Activated naive CD4-positive, alpha-beta T cell treated with anti-CD3 and anti-CD28 coated beads, Interleukin-2, amount 50 U/mL, for 72 hours (primary cell): ENCODE results near the gene KHDRBS2. TPM values are rescaled to one million over a fixed set of nuclear protein-coding genes. Genes with fewer than 3 reads are reported as not detected.

Experiments
- ATAC-seq, 2 donors: fragments of 150-1000 bp; cut with Tn5 transposase; 2 replicates each; pipeline ENCODE4 v1.10.0; 2021; ENCODE audit warnings: mild to moderate bottlenecking in 2 of 2, moderate library complexity in 2 of 2
- DNase-seq, 2 donors: peaks; one replicate each; pipeline ENCODE4 v3.0.0; 2021 to 2022; ENCODE audit warnings: low spot score in 2 of 2
- H3K27ac Mint-ChIP-seq, 2 donors: one replicate each; pipeline ENCODE4 v1.8.0; 2022; ENCODE audit warnings: mild to moderate bottlenecking in 2 of 2, mixed read lengths in 2 of 2
- H3K36me3 Mint-ChIP-seq, 2 donors: one replicate each; pipeline ENCODE4 v1.8.0; 2022; ENCODE audit warnings: mixed read lengths in 2 of 2
- H3K9me3 Mint-ChIP-seq, 2 donors: one replicate each; pipeline ENCODE4 v1.8.0; 2022; ENCODE audit warnings: mixed read lengths in 2 of 2
- total RNA-seq, 2 donors: library from RNA; stranded (reverse); gene quantifications; one replicate each; pipeline ENCODE4 v1.2.3, GENCODE V29; 2022

KHDRBS2 gene
- total RNA-seq, 2 donors from 2014 or later, result not detected

DNA sequence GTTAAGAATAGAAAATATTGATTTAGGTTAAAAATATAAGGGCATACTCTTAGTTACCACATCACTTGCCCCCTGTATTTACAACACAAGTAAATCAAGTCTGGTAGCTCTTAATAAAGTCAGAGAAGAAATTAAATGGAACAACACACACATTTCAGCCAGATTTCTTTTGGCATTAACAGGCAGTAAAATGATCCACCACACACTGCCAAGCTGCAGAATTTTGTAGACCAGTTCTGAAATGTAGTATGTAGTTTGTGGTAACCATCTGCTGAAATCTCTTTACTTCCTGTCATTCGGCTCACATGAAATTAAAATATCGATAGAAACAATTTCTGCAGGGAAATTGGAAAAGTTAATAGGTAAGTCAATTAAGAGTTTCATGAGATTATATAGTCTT is 326.8 kb downstream of the KHDRBS2 start:
- ATAC-seq (no peak), DNase-seq (no peak)
- no peak overlapping the region for H3K27ac Mint-ChIP-seq
- H3K9me3 Mint-ChIP-seq, result peaks cover 28 to 33% of the 10 kb centered on the region in 2 donors
- H3K36me3 Mint-ChIP-seq, result peaks cover 5 to 6% of the 10 kb centered on the region in 2 donors

DNA sequence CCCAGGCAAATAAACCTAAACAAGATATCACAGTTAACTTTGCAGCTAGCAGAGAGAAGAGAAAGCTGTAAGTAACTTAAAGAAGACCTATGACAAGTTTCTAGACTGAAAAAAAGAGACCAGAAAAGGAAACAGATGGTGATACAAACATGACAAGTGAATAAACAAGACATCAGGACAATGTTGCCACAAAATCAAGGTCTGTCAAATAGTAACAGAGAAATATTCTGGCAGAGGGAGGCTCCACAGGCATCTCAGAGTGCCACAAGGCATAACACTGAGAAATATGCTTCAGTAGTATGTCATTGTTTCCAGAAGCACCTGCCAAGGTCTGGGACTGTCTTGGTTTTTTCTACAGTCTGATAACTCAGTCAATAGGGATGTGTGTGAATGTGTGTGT is 332.2 kb downstream of the KHDRBS2 start:
- no peak for ATAC-seq
- H3K27ac Mint-ChIP-seq, result no peak overlapping the region
- no peak for DNase-seq
- peaks cover 4 to 6% of the 10 kb centered on the region in 2 donors for H3K36me3 Mint-ChIP-seq
- peaks cover 21 to 22% of the 10 kb centered on the region in 2 donors for H3K9me3 Mint-ChIP-seq

DNA sequence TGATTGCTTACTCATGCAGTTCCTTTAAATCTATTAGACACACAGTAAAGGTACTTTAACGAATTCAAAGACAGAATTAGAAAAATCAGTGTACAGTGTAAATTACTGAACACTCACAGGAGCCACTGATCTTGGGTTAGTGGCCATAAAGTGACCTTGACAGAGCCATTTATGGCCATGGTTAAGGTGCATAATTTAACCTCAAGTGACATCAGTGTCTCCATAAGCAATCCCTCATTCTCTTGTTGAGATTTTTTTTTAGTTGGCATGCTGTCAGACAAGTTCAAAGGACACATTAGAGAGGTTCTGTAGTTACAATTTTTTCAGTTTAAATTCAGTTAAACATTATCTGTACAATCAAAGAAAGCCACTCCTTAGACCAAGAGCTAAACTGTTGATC is 334.4 kb downstream of the KHDRBS2 start:
- no peaks in the 10 kb centered on the region for H3K36me3 Mint-ChIP-seq
- DNase-seq (no peak), ATAC-seq (no peak)
- H3K9me3 Mint-ChIP-seq, result peaks cover 4 to 11% of the 10 kb centered on the region in 2 donors
- H3K27ac Mint-ChIP-seq, result no peak overlapping the region

DNA sequence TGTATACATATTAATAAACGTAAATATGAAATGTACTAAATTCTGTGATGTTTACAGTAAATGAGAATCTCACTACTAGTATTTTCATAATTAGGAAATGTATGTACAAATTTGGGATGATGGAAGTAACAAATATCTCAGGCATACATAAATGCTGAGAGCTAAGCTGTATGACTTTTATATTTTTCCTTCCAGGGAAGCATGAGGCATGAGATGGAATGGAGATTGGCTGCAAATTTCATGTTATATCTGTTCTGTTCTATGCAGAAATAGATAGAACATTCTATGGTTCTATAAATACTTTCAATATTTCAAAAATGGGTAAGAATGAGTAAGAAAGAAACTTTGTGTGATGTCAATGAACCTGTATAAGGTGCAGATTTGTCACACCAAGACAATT is 335.2 kb downstream of the KHDRBS2 start:
- no peak for DNase-seq
- ATAC-seq, result no peak
- peaks cover 6 to 14% of the 10 kb centered on the region in 2 donors for H3K9me3 Mint-ChIP-seq
- no peak overlapping the region for H3K27ac Mint-ChIP-seq
- no peaks in the 10 kb centered on the region for H3K36me3 Mint-ChIP-seq

DNA sequence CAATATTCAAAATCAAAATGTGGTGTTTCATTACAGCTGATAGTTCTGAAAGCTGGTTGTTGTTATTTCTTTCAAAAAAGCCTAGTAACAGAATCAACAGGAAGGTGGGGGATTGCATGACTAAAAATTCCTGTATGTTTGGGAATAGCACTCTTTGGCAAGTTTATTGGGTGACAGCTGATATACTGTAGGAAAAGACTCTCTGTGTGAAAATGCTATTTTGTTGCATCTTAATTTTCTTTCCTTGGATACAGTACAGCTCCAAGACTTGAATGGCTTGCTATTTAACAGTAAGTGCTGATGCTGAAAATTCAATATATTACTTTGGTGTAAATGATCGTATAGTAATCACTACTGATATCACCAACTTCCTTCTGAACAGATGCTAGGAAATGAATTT is 336.1 kb downstream of the KHDRBS2 start:
- Mint-ChIP-seq H3K9me3 (peaks cover 6 to 14% of the 10 kb centered on the region in 2 donors), H3K27ac (no peak overlapping the region), H3K36me3 (no peaks in the 10 kb centered on the region)
- DNase-seq, result no peak
- ATAC-seq, result no peak

DNA sequence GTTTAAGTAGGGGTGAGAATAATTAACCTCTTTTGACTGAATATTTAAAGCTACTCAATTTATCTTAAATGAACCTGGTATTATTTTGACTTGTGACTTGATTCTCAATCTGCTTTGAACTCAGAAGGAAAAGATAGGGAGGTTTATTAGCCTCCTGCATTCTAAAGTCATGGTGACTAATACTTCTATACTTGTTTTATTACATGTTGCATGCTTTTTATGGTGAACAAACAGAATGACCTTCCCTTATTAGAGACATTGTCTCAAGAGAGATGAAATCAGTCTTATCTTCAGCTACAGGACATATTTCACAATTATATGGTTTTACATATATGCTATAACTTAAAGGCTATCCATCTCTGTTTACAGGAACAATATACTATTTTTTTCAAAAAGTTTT is 336.9 kb downstream of the KHDRBS2 start:
- ATAC-seq, result no peak
- Mint-ChIP-seq H3K9me3 (peaks cover 9 to 18% of the 10 kb centered on the region in 2 donors), H3K36me3 (no peaks in the 10 kb centered on the region)

DNA sequence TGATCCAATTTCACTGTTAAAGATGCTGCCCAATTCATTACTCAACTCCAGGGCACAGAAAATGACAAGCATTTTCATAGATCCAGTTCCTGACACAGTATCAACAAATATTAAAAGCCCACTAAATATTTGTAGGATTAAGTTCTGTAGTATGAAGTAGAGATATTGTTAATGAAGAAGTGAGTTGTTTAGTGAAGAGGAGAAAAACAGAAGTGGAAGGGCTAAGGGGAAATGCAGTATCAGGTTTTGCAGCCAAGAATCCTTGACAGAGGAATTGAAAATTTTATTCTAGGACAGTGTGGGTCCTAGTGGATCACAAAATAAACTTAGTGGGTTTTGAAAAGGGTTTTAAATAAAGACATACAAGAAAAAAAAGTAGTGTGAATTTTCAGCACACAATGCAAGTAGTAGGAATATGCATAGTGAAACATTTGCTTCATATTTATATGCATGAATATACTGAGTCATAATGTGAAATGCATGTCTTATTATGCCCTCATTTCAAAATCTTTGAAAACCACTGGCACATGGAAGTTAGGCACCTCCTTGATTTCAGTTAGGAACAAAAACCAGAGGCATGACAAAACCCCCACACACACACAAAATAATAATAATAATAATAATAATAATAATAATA is 338.6 kb downstream of the KHDRBS2 start:
- Mint-ChIP-seq H3K27ac (no peak overlapping the region), H3K36me3 (no peaks in the 10 kb centered on the region), H3K9me3 (peaks cover 21 to 30% of the 10 kb centered on the region in 2 donors)
- no peak for ATAC-seq
- no peak for DNase-seq

More for the DNA sequence above, 336.9 kb downstream of the KHDRBS2 start:
- H3K27ac Mint-ChIP-seq, result no peak overlapping the region
- no peak for DNase-seq

DNA sequence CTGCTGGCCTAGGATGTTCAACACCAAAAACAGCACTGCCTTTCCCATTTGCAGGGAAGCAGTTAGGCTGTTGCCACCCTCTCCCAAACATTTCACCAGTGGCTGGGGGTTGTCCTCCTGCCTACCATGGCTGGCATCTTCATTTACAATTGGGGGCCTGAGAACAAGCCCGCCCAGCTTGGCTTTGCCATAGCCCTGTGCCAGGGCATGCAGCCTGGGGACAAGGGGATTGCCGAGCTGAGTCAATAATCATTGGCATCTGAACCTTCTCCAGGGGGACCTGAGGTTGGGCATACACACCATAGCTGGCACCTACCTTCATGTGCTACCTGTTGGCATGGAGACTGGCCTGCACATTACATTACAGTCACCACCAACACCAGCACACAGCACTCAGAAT is 345.1 kb downstream of the KHDRBS2 start:
- H3K9me3 Mint-ChIP-seq, result peaks cover 23 to 26% of the 10 kb centered on the region in 2 donors
- no peak overlapping the region for H3K27ac Mint-ChIP-seq
- DNase-seq (no peak), ATAC-seq (no peak)
- H3K36me3 Mint-ChIP-seq, result no peaks in the 10 kb centered on the region

DNA sequence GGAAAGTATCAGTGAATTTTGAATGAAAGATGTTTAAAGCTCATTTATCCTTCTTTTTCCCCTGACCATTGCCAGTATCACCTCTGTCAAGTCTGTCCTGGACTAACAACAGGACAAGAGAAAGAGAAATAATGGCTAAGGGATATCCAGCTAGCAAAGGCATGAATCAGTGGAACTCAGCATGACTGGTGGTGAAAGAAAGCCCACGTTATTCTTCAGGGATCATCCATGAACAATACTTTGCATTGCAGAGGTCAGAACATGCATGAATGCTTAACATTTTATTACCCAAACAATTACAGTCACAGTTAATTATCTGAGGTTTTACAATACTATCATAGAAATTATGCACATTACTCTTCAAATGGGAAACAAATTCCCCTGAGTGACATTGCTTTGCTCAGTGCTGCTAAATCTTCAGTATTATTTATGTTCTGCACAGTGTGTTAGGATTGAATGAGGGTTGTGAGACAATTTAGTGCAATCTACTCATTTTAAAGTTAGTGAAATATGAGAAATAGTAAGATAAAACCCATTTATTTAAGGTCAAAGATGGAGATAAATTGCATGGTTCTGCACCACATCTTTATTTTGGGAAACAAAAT is 350.7 kb downstream of the KHDRBS2 start:
- ATAC-seq (no peak), DNase-seq (no peak)
- Mint-ChIP-seq H3K36me3 (no peaks in the 10 kb centered on the region), H3K27ac (no peak overlapping the region), H3K9me3 (peaks cover 3 to 13% of the 10 kb centered on the region in 2 donors)

DNA sequence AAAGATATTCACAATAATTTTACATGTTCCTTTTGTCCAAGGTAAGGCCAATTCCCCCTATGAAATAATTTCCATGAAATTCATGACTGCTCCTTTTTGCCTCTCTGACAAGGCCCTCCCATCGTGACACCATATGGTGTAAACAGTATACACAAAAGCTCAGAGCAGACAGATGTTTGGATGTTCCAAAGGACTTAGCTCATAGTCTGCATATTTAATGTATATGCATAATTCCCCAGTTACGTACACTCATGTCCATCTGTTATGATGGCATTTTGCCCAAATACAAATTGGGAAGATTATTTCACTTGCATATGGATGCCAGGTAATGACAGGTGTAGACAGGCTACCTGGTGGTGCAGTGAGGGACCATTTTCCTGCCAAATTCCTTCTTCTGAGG is 376.5 kb downstream of the KHDRBS2 start:
- Mint-ChIP-seq H3K36me3 (no peaks in the 10 kb centered on the region), H3K27ac (no peak overlapping the region), H3K9me3 (peaks cover 26 to 37% of the 10 kb centered on the region in 2 donors)
- DNase-seq (no peak), ATAC-seq (no peak)

DNA sequence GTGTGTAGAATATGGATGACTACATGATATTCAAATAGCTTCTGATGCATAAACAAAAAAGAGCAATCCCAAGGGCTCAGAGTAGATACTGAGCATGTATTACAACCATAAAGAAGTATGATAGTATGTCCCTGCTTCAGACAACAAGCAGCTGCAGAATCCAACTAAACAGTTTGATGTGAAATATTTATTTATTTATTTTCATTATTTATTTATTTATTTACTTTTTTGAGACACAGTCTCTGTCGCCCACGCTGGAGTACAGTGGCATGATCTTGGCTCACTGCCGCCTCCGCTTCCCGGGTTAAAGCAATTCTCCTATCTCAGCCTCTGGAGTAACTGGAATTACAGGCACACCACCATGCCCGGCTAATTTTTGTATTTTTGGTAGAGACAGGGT is 384.3 kb downstream of the KHDRBS2 start:
- no peak overlapping the region for H3K27ac Mint-ChIP-seq
- no peak for ATAC-seq
- DNase-seq, result no peak
- peaks cover 18 to 25% of the 10 kb centered on the region in 2 donors for H3K9me3 Mint-ChIP-seq
- H3K36me3 Mint-ChIP-seq, result no peaks in the 10 kb centered on the region

DNA sequence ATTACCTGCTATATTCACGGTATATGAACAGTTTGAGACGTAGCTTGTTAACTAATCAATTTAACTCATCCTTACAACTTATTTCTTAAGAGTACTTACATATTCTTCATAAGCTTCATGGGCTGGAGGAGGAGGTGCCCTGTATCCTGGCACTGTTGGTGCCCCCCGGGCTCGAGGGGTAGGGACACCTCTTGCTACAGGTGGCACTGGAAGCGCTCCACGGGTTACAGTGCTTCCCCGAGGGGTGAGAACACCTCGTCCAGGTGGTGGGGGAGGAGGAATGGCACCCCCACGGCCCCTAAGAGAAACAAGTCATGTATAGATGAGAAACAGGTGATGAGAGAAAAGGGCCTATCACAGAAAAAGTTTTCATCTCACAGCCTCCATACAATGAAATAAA is 391.5 kb downstream of the KHDRBS2 start:
- Mint-ChIP-seq H3K9me3 (peaks cover 15 to 19% of the 10 kb centered on the region in 2 donors), H3K27ac (no peak overlapping the region), H3K36me3 (no peaks in the 10 kb centered on the region)
- DNase-seq, result no peak
- ATAC-seq, result no peak

DNA sequence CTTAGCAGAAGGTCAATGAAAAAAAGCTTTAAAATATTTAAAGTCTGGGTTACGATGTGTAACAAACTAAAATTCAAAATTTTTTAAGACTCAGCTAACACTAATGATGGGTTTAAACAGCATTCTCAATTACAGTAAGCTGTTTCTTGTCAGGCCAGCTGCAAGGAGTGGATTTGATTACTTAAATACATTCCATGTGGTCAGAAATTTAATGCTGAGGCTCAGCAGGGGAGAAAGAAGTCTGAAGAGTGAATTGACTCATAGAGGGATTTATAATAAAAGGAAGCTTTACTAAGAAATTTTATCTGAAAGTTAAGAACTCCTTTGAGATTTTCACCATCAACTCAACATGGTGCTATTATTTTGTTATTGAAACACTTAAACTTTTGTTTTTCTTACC is 398.6 kb downstream of the KHDRBS2 start:
- ATAC-seq (no peak), DNase-seq (no peak)
- peaks cover 0 to 6% of the 10 kb centered on the region in 2 donors for H3K36me3 Mint-ChIP-seq
- H3K9me3 Mint-ChIP-seq, result peaks cover 19 to 23% of the 10 kb centered on the region in 2 donors
- H3K27ac Mint-ChIP-seq, result no peak overlapping the region

DNA sequence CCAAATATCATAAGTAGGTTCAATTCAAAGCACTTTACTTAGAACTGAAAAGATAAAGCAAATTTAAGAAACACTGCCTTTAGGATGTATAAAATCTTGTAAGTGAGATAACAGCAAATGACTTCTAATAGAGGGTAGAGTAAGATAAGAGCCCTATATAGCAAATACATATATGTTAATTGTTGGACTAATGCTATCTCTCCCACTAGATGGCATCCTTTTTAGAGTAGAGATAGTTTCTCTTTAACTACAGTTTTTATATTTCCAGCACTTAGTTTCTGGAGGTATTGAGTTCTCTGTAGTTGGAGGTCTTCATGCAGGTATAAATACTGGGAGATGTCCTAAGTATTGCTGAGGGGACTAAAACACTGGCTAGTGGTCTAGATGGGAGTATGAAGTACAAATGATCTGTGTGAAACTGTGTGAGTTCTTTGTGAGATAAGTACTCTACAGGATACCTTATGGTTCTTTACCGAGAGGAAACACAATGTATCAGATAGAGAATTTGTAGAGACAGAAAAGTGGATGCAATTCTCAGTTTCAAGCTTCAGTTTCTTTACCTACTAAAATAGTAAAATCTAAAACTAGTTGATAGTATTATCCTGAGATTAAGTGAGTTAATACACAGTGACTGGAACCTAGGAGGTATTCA is 399.3 kb downstream of the KHDRBS2 start:
- Mint-ChIP-seq H3K27ac (no peak overlapping the region), H3K9me3 (peaks cover 19 to 23% of the 10 kb centered on the region in 2 donors), H3K36me3 (peaks cover 0 to 6% of the 10 kb centered on the region in 2 donors)
- ATAC-seq (no peak), DNase-seq (no peak)

DNA sequence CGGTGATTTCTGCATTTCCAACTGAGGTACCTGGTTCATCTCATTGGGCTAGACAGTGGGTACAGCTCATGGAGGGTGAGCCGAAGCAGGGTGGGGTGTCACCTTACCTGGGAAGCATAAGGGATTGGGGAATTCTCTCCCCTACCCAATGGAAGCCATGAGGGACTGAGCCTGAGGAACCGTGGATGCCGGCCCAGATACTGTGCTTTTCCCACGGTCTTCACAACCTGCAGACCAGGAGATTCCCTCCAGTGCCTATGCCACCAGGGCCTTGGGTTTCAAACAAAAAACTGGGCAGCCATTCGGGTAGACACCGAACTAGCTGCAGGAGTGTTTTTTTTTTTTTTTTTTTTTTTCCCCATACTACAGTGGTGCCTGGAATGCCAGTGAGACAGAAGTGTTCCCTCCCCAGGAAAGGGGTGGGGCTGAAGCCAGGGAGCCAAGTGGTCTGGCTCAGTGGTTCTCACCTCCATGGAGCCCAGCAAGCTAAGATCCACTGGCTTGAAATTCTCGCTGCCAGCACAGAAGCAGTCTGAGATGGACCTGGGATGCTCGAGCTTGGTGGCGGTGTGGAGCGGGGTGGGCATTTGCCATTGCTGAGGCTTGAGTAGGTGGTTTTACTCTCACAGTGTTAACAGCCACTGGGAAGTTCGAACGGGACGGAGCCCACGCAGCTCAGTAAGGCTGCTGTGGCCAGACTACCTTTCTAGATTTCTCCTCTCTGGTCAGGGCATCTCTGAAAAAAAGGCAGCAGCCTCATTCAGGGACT is 416.2 kb downstream of the KHDRBS2 start:
- H3K9me3 Mint-ChIP-seq, result peaks cover 17 to 24% of the 10 kb centered on the region in 2 donors
- ATAC-seq (no peak), DNase-seq (no peak)
- H3K36me3 Mint-ChIP-seq, result peaks cover 0 to 16% of the 10 kb centered on the region in 2 donors
- no peak overlapping the region for H3K27ac Mint-ChIP-seq

DNA sequence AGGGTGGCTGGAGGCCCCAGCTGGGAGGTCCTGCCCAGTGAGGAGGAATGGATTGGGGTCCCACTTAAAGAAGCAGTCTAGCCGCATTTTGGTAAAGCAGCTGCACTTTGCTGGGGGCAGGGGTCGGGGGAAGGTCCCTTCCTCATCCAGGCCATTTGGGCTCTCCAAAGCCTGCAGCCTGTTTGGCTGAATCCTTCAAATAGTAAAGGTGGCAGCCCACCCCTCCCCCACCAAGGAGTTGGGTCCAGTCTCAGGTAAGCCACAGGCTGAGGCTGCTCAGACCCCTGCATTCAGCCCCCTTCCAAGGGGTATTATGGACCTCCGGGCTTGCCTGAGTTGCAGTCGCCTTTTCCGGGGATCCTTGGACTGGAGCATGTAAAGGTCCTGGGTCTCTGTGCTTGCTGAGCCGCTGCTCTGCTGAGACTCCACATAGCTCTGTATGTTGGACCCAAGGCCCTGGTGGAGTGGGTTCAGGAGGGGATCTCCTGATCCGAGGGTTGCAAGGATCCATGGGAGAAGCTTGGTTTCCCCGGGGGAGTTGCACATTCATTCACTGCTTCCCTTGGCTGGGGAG is 417.4 kb downstream of the KHDRBS2 start:
- Mint-ChIP-seq H3K9me3 (peaks cover 27 to 32% of the 10 kb centered on the region in 2 donors), H3K36me3 (peaks cover 0 to 16% of the 10 kb centered on the region in 2 donors), H3K27ac (no peak overlapping the region)
- ATAC-seq (no peak), DNase-seq (no peak)

DNA sequence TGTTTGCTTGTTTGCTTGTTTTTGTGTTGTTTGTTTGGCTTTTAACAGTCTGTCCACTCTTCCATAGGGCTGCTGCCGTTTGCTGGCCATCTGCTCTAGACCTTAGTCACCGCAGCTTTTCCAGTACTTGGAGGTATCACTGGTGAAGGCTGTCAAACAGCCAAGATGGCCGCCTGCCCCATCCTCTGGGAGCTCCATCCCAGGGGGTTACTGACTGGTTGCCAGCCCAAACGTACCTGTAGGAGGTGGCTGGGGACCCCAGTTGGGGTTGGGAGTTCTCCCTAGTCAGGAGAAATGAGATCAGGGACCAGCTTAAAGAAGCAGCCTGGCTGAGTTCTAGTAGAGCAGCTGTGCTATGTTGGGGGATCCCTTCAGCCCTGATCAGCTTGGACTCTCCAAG is 418.4 kb downstream of the KHDRBS2 start:
- ATAC-seq, result no peak
- Mint-ChIP-seq H3K27ac (no peak overlapping the region), H3K9me3 (peaks cover 37 to 39% of the 10 kb centered on the region in 2 donors), H3K36me3 (peaks cover 4 to 16% of the 10 kb centered on the region in 2 donors)
- no peak for DNase-seq
